Islet precursor cell (in vitro differentiated cells): Measurements from ENCODE around the gene CETP.
"Not testable (repeated sequence)": the region's sequence is repeated elsewhere in the genome, so short reads cannot be mapped to it uniquely, and the experiment has no call there.

ENCODE experiments used
- DNase-seq: peaks from one replicate; pipeline ENCODE4 v3.0.0-alpha.2; 2018

The CETP gene

DNA sequence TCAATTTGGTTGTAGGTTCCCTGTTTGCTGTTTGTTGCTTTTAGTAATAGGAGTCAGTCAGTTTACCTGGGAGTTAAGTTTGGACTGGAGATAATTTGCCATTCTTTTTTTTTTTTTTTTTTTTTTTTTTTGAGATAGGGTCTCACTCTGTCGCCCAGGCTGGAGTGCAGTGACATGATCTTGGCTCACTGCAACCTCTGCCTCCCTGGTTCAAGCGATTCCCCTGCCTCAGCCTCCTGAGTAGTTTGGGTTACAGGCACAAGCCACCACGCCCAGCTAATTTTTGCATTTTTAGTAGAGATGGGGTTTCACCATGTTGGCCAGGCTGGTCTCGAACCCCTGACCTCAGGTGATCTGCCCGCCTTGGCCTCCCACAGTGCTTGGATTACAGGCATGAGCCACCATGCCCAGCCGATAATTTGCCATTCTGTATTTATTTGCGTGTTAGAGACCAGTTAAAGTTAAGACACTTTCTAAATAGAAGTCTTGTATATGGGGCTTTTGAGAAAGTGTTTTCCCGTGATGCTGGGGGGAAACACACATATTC, 27.1 kb upstream of the CETP start:
- not testable (repeated sequence) for DNase-seq

DNA sequence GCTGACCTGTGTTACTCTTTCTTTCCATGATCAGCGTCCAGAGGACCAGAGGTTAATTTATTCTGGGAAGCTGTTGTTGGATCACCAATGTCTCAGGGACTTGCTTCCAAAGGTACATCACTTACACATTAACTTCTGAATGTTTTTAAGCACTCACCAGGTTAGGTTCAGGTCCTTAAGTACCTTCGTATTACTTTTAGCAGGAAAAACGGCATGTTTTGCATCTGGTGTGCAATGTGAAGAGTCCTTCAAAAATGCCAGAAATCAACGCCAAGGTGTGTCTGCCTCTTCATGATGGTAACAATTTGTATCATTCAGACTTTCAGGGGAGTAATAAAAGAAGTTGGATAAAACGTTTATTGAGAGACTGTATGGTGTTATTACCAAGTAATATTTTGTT, 26.5 kb upstream of the CETP start:
- no peak for DNase-seq

DNA sequence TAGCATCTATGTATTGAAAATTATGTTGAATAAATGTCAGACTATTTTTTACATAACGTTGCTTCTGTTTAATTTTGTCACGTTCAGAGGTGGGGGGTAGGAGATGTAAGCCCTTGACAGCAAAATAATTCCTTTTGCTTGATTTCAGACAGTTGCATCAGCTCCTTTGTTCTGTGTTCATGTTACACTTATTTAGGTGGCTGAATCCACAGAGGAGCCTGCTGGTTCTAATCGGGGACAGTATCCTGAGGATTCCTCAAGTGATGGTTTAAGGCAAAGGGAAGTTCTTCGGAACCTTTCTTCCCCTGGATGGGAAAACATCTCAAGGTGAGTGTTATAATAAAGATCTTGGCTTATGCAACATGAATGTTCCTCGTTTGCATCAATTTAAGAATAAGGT, 25.3 kb upstream of the CETP start:
- no peak for DNase-seq

DNA sequence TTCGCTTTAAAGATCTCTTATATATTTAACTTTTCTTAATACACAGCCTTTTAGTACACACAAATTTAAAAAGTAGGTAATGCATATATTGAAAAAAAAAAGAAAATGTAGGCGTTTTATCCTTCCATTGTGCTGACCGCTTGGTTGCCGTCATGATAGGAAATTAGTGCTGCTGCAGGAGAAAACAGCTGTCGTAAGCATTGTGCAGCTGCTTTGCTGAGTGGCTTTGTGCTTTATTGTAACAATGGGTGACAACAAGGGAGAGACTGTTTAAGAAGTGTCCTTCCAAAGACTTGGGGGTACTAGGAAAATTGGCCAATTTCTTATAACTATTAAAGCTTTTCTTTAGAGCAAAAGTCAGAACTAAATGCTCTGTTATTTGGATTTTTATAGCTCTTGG, 24.8 kb upstream of the CETP start:
- DNase-seq, result no peak

DNA sequence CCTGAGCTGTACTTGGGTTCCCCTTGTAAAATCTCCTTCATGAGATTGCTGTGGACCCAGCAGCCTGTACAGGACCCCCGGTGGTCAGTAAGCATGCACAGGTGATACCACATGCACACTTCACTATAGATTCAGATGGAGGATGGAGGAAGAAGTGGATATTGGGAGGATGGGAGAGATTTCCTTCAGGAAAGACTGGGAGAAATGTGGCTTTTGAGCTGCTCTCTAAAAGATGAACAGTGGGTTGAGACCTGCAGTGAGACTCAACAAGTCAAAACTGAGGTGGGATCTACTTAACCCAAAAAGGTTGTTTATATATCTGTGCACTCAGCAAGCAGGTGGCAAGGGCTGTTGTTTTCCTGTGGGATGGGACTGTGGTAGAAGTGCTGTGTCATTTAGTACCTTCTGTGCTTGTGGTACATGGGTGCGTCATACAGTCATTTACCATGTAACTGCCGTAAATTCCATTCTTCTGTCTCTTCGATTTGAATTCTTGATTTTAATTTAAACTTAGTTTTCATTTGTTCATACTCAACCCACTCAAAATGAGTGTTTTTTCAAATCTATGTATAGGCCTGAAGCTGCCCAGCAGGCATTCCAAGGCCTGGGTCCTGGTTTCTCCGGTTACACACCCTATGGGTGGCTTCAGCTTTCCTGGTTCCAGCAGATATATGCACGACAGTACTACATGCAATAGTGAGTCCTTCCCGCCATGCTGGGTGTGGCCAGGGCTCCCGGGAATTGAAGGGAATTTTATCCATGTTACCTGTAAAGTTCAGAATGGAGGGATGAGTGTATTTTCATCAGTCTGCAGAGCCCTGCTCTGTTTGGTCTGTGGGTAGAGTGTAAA, 22.9 kb upstream of the CETP start:
- DNase-seq, result no peak

DNA sequence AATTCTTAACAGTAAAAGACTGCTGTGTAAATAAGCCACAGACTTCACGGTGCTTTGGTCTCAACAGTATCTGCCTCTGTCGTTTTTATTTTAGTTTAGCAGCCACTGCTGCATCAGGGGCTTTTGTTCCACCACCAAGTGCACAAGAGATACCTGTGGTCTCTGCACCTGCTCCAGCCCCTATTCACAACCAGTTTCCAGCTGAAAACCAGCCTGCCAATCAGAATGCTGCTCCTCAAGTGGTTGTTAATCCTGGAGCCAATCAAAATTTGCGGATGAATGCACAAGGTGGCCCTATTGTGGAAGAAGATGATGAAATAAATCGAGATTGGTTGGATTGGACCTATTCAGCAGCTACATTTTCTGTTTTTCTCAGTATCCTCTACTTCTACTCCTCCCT, 21.9 kb upstream of the CETP start:
- no peak for DNase-seq

DNA sequence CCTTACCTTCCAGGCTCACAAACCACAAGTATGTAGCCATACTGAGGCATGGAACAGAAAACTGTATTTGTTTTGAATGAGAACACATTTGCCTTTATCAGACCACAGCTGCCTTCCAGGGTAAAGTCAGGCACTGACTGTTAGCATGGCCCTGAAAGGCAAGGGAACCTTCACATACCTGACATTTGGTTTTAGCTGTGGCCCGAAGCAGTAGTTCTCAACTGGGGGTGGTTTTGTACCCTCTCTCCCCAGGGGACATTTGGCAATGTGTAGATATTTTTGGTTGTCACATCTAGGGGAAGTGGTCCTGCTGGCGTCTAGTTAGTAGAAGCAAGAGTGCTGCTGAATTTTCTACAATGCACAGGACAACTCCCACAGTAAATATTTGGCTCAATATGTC, 20.7 kb upstream of the CETP start:
- DNase-seq, result no peak

DNA sequence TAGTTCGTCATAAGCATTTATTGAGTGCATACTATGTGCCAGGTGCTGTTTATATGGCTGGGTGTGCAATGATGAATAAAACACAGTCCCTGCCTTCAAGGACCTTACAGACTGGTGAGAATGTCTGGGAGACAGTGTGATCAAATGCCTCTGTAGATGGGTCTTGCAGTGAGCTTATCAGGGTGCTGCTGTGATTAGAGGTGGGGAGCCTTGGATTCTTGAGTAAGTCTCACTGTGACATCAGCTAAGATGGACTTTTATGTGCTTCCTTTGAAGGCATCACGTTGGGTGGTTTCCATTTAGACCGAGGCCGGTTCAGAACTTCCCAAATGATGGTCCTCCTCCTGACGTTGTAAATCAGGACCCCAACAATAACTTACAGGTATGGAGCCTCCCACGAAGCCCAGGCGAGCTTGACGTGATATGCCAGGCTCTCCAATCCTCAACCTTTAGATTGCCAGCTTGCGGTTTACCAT, 19.9 kb upstream of the CETP start:
- DNase-seq, result no peak

DNA sequence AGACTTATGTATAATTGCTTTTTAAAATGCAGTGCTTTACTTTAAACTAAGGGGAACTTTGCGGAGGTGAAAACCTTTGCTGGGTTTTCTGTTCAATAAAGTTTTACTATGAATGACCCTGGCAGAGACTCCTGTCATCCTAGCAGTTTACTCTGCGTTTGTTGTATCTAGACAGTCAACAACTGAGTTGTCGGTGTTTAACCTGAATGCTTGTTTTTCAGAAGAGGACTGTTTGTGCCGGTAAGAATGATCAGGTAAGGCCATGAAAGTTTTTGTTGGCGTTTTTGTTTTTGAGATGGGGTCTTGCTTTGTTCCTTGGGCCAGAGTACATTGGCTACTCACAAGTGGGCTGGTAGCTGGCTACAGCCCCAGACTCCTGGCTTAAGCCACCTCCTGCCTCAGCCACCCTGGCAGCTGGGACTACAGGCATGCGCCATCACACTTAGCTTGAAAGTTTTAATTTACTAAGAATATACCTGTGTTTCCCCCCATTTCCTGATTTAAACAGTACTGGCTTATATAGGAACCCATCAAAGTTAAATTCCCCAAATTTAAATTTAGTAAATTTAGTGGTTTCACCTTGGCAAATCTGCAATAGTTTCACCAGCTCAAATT, 17.9 kb upstream of the CETP start:
- no peak for DNase-seq

DNA sequence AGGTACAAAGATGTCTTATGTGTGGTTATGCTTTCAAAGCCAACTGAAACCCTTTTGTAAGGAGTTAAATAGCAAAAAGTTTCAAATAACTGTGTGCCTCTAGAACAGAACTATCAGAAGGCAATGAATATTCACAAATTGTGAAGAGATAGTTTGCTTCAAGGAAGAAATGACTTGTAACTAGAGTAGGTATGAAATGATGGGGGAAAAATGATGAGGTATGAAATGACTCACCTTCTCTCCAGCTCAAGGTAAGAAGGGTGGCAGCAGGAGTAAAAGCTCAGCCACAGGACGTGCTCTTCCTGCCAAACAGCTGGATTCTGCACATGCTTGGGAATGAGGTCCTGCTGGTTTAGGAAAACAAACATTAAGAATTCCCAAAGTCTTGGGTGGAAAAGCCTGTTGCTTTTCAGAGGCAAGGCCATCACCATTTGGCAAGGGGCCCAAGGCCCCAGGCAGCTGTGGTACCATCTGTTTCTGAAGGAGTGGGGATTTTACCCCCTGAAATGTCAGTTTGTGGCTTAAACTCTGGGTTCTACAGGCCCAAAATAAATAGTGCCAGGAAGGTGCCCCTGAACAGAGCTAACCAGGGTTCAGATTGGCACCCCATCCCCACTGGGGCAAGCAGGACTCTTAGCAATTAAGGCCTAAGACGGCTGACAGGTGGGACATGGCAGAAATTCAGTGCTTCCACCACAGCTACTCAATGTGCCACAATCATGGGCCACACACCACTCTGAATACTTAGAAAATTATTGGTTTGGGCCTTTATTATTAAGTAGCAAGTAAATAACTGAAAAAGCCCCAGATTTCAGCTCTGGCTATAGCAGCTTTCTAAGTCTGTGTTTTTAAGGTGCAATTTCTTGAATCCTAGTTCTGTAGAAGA, 16.6 kb upstream of the CETP start:
- DNase-seq, result no peak

DNA sequence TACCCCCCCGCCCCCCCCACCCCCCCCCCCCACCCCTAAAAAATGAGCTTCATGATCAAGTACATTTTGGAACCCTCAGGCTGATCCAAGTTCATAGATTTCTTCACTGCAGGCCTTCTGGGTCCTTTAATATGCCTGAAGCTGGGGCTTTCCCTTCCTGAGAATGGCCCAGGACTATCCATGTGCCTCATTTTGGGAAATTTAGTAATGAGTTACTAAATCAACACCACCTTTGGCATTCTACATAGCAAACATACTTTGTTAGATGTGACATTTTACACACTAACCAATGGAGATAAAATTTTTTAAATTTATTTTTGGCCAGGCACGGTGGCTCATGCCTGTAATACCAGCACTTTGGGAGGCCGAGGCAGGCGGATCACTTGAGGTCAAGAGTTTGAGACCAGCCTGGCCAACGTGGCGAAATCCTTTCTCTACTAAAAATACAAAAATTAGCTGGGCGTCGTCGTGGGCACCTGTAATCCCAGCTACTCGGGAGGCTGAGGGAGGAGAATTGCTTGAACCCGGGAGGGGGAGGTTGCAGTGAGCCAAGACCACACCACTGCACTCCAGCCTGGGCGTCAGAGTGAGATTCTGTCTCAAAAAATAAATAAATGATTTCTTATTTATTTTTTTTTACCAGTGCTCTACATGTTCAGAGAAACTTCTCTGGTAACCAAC, 15.8 kb upstream of the CETP start:
- DNase-seq, result no peak

DNA sequence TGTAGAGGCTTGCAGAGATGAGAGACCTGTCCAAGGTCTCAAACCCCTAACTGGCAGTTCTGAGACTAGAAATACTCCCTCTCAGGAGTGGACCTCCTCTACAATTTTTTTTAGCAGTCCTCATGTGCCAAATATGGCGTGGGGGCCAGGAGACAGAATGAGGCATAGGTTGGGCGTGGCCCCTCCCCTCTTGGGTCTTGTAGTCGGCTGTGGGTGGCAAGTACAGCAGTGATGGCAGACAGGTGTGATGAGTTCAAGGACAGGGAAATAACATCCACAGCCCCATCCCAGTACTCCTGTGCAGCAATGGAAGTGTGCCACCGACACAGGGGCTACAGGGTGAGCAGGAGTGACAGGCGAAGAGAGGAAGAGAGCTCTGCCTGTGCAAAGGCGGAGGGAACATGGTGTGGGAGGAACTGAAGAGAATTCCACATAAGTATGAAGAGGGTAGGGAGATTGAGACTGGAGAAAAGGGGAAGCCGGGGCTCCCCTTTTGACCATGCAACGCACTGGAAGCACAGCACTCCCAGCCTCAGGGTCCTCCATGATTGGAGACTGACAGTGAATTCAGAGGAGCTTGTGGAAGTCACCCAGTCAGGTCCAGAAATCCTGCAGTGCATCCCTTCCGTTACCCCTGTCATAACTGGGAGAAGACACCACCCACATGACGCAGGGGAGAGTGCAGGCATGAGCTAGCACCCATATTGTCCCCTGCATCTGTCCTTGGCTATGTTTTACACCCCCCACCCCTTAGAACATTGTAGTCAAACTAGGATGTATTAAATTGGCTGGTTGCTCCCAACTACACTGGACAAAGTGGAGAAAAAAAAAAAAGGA, 14.8 kb upstream of the CETP start:
- DNase-seq, result no peak

DNA sequence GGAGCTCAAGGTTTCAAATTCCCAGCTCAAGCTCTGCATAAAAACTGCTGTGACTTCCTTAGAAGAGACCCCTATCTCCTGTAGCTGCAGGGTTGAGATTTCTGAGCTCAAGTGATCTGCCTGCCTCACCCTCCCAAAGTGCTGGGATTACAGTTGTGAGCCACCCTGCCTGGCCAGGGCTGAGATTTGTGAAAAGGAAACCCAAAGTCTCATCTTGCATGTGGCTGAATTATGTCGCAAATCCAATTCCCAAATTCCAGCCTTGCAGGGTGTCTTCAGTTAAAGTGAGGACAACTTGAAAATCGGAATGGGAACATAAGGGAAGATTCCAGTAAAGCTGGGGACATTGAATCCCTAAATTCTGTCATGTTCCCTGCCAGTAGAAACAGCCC, 14.2 kb upstream of the CETP start:
- no peak for DNase-seq

DNA sequence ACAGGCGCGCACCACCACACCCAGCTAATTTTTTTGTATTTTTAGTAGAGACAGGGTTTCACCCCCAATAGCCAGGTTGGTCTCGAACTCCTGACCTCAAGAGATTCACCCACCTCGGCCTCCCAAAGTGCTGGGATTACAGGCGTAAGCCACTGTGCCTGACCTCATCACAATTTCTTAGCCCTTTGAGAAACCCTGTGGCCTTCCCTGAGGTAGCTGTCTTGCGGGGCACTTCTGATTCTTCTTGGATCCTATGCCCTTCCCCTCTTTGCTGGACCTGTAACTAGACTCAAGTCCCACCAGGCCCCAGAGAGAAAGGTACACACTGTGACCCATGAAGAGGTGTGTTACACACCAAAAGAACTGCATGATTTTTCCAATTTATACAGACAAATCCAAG, 13.5 kb upstream of the CETP start:
- no peak for DNase-seq

DNA sequence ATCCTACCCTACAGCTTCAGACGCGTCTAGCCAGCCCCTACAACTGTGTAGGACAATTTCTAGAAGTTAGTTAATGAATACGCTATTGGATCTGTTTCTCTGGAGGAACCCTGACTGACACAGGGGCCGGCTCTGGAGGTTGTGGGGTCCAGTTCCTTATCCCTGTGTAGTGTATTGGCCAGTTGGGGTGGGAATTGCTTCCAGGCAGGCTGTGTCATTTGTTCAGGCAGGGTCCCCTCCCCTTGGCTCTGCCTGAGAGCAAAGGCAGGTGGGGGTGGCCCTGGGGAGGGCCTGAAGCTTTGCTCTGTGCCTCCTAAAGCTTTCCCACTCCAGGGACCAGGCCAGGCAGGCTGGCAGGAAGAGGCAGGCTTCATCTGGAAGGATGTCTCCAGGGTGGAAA, 11.7 kb upstream of the CETP start:
- DNase-seq, result no peak

DNA sequence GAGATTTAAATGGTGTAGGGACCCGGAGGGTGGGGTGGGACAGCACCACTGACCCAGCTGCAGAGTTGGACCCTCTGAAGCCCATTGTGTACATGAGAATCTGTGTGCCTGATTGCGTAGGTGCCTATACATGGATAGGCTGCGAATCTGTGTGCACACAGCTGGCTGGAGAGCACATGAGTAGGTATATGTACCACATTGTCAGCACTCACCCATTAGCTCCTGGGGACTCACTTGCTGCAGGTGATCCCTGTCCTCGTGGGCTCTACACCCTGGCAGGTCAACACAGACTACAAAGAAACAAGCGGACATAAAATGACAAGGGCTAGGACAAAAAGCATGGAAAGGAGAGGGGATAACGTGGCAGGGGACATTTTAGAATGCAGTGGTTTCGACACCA, 11.3 kb upstream of the CETP start:
- DNase-seq, result no peak

DNA sequence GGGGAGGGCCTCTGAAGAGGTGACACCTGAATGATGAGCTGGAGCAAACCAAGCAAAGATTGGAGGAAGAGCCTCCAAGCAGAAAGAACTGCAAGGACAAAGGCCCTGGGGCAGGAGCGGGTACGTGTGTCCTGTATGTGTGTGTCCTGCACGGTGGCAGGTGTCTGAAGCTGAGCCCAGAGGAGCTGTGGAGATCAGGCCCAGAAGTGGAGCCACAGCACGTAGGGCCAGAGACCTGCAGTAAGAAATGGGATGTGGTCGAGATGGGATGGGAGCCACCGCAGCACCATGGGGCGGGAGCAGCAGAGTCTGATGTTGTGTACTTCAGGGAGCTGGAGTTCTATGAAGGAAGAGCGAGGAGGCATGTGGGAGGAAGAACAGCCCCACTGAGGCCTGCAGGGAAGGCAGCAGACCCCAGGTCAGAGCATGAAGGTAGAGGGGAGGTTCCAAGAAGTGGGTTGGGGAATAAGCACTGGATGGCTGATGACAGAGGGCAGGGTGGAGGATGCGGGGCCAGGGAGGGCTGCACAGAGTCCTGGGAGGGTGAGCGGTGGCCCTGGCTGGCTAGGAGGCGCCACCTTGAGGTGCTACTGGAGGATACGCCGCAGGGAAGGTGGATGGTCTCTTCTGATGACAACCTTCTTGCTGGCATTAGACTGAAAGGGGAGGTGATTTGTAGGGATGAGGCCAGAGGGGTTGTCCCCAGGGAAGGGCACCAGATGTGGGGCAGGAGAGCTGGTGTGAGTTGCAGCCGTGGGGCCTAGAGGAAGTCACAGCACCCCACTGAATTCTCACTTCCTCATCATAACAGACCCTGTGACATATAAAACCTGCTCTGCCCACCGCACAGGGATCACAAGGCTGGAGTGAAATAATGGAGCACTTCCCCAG, 10.6 kb upstream of the CETP start:
- peak; percentile 84 for DNase-seq

DNA sequence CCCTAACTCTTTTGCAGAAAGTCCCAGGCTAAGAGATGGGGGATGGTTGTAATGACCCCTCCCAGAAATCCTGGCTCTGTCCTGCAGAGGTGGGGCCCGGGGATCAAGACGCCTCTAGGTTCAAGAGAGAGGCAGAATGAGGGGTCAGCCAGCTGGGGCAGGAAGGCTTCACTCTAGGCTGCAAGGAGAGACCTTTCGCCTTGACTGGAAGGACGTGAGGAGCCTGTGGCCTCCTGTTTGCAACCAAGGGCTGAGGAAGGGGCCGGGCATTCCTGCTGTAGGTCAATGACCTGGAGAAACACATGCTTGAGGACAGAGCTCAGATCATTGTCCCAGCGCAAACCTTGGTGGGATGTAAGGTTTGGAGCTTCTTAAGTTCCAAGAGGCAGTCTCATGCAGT, 8.7 kb upstream of the CETP start:
- DNase-seq, result no peak

DNA sequence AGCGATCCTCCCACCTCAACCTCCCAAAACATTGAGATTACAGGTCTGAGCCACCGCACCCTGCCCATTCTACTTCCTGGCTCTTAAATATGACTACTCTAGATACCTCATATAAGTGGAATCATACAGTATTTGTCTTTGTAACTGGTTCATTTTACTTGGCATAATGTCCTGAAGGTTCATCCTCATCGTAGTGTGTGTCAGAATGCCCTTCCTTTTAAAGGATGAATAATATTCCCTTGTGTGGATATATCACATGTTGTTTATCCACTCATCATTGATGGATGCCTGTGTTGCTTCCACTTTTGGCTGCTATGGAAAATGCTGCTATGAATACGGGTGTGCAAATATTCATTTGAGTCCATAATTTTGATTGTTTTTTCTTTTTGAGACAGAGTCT, 5.7 kb upstream of the CETP start:
- no peak for DNase-seq

DNA sequence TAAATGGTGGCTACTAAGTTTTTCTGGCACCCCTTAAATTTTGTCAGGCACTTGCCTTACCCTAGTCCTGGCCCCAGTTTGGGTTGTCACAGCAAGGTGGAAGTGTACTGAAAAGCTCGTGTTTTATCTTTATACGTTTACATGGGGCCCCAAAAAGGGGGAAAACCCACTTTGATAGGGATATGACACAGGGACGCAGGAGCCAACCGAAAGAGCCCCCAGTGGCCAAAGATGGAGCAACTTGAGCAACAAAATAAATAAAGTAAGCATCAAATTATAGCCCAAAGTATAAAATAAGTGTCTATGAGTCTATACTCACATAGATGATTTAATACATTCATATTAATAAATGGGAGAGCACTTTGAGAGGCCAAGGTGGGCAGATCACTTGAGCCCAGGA, 5.0 kb upstream of the CETP start:
- DNase-seq, result no peak
